GM12873 (cell line): ENCODE data around the gene CTF1.

Experiments
- TF ChIP-seq, protein P1 (sequence below): IDR thresholded peaks from 2 replicates; pipeline ENCODE4 v1.5.1; 2012; ENCODE audit warnings: low read depth, mild to moderate bottlenecking, moderate library complexity, low read length, control low read depth; ENCODE audit not compliant: insufficient read depth; ENCODE audit errors: missing control alignments

The CTF1 gene

DNA sequence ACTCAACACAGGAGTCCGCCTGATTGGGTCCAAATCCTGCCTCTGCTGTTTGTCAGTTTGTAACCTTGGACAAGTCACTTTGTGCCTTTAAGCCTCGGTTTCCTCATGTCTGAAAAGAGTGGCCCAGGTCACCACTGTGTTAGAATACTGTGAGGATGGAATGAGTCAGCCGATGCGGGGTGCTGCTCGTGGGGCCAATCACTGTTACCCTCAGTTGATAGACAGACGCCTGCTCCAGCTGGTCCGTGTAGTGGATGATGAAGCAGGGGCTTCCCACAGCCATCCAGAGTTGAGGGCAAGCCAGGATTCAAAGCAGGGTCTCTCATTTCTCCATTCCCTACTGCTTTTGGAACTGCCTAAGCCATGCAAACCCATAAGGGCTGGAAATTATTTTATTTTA is 32.8 kb downstream of the CTF1 start:
- TF ChIP-seq, protein P1, sequence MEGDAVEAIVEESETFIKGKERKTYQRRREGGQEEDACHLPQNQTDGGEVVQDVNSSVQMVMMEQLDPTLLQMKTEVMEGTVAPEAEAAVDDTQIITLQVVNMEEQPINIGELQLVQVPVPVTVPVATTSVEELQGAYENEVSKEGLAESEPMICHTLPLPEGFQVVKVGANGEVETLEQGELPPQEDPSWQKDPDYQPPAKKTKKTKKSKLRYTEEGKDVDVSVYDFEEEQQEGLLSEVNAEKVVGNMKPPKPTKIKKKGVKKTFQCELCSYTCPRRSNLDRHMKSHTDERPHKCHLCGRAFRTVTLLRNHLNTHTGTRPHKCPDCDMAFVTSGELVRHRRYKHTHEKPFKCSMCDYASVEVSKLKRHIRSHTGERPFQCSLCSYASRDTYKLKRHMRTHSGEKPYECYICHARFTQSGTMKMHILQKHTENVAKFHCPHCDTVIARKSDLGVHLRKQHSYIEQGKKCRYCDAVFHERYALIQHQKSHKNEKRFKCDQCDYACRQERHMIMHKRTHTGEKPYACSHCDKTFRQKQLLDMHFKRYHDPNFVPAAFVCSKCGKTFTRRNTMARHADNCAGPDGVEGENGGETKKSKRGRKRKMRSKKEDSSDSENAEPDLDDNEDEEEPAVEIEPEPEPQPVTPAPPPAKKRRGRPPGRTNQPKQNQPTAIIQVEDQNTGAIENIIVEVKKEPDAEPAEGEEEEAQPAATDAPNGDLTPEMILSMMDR: no peak

DNA sequence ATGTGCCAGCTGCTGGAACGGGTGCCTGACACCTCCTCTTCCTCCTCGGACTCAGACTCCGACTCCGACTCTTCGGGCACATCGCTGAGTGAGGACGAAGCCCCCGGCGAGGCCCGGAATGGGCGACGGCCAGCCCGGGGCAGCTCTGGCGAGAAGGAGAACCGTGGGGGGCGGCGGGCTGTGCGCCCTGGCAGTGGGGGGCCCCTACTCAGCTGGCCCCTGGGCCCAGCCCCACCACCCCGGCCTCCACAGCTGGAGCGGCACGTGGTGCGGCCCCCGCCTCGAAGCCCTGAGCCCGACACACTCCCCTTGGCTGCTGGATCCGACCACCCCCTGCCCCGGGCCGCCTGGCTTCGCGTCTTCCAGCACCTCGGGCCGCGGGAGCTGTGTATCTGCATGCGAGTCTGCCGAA is 33.8 kb downstream of the CTF1 start:
- TF ChIP-seq, protein P1: no peak

DNA sequence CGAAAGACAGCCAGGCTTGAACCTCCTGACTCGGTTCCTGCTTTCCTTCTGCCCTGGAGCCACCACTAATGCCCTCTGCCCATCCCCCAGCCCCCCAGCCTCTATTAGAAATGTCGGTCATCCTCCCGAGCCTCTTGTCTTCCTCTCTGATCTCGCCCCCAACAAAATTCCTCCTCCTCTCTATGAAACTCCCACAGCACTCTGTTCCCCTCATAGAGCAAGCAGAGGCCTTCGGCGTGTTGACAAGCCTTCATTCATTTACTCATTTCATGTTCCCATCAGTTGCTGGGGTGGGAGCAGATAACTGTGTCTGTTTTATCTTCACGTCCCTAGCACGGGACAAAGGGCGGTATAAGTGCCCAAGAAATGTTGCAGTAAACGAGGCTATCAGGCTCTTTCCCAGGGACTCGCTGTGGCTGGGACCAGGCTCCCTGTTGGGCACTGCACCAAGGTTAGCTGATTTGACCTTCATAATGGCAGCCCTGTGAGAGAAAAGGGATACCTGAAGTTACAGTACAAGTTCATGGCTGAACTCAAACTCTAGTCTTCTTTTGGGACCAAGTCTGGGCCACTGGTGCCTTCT is 34.7 kb downstream of the CTF1 start:
- TF ChIP-seq, protein P1: no peak

DNA sequence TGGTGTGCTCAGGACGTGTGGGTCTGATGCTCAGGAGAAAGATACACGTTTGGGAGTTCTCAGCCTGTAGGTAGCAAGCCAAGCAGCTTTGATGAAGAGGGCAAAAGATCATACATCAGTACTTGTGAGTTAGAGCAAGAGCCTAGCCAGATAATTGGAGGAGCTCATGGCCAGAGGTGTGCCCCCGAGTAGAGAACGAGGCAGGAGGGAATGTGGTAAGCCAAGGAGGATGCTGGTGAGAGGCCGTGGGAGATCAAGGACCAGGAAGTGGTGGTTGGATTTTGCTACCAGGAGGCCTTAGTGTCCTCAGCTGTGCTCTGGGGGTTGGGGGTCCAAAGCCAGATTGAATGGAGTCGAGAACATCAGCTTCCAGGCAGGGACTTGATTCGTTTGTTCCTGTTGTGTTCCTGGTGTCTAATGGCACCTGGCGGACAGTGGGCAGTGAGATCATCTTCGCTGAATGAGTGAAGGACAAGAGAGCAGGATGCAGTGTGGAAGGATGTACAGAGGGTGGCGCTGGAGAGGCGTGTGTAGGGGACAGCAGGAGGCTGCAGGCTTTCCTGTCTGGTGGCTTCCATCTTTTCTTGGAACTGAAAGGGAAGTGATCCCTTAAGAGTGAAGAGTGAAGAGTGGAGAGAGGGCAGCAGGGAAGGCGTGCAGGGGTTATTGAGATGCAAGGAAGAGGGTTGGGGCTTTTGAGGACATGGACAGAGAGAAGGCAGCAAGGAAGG is 38.6 kb downstream of the CTF1 start:
- TF ChIP-seq, protein P1: peak; percentile 80

DNA sequence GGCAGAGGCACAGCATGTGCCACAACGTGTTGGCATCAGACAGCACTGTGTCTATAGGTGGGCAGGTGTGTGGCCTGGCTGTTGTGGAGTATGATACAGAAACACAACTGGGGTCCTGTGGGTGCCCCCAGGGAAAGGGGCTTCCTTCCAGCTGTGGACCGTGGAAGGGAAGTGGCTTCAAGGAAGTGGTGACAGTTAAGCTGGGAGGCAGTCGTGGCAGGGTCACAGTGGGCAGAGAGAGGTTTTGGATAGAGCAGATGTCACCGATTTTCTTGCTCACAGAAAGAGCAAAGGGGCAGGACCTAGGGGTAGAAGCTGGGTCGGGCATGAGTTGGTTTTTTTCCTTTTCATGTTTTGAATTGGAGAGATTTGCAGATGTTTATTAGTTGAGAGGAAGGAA is 41.3 kb downstream of the CTF1 start:
- TF ChIP-seq, protein P1: no peak

DNA sequence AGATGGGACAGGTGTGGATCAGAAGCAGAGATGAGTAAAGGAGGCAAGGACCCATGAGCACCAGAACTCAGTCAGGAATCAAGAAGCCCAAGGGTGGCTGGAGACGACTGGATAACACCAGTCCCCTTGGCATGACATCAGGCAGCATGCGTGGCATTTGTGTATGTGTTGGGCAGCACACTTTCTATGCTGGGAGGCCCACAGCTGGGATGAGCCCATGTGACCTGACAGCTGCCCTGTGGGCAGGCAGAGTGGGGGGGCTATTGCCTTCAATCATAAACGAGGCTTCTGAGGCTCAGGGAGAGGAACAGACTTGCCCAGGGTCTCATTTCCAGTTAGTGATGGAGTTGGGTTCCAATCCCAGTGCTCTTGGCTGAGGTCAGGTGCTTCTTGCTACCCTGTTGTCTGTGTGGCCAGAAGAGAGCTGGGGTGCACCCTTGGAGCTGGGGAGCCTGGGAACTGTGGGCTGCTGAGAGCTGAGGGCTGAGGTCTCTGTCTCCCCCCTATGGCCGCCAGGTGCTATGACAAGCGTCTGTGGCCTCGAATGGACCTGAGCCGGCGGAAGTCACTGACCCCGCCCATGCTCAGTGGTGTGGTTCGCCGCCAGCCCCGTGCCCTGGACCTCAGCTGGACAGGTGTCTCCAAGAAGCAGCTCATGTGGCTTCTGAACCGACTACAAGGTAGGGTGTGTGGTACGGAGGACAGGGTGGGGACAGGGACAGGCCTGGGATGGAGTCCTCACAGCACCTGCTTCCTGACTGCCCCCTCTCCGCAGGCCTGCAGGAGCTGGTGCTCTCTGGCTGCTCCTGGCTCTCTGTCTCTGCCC is 45.4 kb downstream of the CTF1 start:
- TF ChIP-seq, protein P1: peak; percentile 99

DNA sequence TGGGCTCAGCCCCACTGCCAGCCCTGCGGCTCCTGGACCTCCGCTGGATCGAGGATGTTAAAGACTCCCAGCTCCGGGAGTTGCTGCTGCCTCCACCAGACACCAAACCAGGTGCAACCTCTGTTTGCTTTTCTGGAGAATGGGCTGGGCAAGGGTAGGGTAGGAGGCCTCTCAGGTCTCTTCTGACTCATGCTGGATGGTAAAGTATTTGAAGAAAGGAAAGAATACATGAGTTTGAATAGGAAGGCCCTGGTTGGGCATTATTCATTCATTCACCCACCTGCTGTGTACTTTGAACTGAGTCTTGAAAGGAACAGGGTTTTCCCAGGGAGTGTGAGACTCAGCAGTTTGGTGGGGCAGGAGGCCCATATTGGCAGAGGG is 46.0 kb downstream of the CTF1 start:
- TF ChIP-seq, protein P1: no peak
